NAMALWA (cell line): ENCODE data around the gene STAT5B.
A peak's percentile ranks its signal among the peaks of the same experiment; 100 is the strongest.

Source experiments
- DNase-seq: peaks from one replicate; pipeline ENCODE4 v3.0.0-alpha.2; 2015; ENCODE audit warnings: low spot score

The STAT5B gene

DNA sequence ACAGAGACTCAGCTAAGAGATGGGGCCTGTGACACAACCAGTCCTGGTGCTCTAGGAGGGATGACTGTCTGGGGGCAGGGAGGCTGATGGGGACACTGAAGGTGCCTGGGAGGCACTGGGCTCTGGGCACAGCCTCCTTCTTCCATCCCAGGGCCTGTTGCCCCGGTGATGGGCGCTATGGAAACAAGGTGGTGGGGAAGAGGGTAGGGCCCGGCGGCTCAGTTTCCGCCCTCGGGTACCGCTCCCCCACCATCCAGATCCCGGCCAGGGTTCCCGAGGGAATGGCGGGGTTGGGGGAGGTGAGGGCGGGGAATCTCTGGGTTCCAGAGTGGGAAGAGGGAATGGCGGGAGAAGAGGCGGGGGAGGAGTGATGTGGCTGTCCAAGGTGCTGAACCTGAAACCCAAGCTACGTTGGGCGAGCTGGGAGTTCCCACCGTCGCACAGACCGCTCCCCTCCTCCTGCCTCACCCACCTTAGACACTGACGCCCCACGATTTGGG is 96.2 kb downstream of the STAT5B start:
- peak; percentile 53 for DNase-seq

DNA sequence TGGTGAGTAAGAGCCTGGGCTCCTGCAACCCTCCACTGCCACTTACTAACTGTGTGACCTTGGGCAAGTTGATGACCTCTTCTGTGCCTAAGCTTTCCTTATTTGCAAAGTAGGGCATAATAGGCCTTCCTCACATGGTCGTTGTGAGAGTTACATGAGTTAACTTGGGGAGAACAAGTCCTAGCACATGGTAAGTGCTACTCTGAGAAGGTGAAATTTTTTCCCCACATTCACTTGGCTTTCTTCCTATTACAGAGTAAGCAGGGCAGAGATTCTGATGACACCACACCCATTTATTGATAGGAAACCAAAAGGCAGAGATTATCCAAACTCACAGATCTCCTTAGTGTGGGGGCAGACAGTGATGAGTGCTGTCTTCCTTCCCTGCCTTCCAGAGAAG is 96.9 kb downstream of the STAT5B start:
- DNase-seq: peak; percentile 42

DNA sequence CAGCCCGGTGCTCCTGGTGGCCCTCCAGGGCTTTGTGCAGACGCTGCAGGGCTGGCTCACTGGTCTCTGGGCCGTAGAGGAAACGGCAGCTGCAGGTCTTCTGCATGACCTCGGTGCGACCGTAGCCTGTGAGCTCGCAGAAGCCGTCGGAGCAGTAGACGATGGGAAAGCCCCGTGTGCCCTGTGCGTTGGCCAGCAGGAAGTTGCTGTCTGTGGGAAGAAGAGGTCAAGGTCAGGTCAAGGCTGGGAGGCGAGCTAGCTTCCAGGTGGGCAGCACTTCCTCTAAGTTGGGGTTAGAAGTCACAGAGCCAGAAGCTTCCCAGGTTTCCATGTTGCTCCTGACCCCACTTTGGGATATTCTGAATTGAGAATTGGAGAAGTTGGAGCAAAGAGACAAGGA is 97.4 kb downstream of the STAT5B start:
- peak; percentile 76 for DNase-seq

DNA sequence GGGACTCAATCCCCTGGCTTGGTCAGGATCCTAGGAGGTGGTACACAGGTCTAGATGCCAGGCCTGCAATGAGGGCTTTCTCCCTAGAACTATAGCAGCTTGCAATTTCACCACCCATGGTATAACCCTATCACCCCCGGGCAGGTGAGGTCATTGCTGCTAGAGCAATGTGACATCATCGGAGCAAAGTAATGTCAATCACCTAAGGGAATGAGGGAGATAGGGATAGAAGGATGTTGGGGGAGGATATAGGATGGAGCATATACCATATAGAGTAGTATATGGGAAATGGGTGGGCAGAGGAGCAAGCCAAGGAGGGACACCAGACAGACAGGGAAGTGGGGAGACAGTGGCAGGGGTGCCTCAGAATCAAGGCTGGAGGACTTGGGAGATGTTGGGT is 98.5 kb downstream of the STAT5B start:
- no peak for DNase-seq

DNA sequence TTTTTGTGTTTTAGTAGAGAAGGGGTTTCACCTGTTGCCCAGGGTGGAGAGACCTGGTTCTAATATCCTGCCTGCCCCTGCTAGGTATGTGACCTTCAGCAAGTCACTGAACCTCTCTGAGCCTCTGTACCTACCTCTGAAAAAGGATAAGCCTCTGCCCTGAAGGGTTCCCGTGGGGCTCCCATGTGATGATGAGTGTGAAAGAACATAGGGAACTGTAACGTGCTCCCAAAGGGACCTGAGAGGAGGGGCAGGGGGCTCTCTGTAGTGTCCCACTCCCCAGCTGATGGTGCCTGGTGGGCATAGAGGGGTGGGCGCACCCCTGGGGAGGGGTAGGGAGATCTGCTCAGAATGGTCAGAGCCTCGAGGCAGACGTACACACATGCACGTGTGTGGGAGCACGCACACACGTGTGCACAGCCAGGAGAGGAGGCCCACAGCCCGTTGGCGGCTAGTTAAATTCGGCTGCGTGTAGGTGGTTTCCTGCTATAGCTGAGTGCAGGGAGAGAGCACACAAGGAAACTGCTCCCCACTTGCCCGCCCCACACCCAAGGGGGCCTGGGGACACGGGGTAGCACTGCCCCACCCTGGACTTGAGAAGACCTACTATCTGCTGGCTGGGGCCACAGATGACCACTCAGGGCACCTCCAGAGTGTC is 101.9 kb downstream of the STAT5B start:
- DNase-seq: no peak

DNA sequence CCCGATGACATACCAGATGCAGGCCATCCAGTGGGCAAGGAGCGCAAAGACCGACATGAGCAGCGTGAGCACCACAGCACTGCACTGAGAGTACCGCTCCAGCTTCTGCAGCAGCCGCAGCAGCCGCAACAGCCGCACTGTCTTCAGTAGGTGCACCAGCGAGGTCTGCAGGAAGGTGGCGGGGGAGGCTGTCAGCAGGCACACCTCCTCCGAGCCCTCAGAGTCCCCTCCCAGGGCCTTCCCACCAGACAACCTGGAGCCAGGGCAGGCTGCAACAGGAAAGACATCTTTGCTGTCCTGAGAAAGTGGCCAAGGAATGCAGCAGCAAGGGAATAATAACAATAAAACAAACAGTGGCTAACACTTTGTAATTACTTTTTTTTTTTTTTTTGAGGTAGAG is 104.4 kb downstream of the STAT5B start:
- no peak for DNase-seq

DNA sequence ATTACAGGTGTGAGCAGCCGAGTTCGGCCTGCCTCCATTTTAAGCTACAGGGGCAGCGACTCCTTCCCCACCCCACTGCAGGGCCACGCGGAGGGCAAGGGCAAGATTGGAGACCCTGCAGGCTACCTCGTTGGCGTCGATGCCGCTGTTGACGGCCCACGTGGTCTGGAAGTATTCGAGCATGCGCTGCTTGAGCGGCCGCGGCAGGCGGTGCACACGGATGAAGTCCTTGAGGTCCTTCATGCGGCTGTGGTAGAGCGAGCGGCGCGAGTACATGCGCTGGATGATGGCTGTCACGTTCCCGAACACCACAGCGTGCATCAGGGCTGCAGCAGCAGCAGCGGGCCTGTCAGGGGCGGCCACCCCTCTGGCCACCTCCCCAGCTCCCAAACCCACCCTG is 106.8 kb downstream of the STAT5B start:
- DNase-seq: no peak

DNA sequence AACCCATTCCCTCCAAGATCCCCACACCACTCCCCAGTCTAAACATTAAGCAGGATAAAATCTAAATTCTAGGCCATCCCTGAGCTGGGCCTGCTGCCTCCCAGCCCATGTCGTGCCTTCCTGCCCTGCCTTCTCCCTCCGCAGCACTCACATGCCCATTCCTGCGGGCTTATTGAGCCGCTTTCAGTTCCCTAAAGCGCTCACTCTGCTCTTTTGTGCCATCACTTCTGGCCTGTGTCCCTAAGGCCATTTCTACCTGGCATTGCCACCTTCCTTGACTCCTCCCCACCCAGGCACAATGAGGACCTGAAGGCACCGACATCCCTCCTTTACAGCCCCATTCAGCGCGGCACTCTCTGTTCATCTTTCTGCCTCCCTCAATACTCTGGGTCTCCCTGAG is 108.4 kb downstream of the STAT5B start:
- DNase-seq: no peak

DNA sequence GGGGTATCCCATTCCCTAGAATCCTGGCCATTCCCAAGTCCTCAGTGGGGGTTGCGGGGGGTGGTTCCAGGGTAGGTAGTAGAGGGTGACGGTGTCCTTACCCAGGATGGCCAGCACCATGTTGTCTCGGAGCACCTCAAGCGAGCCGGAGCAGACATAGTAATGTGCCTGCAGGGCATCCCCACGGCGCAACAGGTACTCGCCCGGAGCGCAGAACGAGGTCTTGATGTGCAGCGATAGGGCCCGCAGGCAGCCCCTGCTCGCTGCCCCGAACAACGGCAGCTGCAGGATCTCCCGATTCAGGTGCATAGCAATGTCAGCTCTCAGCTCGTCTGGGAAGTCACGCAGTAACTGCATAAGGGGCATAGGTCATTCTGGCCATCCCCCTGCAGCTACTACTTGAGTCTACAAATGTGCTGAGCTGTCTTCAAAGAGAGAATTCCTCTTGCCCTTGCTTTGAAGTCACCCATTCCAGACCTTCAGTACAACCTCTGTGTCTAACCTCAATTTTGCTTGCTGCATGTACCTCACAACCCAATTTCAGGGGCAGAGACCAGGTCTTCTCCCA is 109.9 kb downstream of the STAT5B start:
- no peak for DNase-seq

DNA sequence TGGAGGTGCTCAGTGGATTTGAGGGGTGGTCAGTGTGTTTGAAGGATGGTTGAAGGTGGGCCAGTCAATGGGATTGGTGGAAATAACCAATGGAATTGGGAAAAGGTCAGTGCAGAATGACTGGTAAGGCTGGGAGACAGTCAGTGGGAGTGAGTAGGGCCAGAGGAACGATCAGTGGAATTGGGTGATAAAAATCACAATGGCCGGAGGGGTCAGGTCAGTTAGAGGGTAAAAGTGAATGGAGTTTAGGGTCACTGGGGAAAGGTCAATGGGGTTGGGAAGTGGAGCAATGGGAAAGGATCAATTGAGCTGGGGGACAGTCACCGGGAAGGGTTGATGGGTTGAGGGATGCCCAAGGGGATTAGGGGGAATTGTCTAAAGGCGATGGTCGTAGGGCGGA is 110.4 kb downstream of the STAT5B start:
- DNase-seq: no peak

DNA sequence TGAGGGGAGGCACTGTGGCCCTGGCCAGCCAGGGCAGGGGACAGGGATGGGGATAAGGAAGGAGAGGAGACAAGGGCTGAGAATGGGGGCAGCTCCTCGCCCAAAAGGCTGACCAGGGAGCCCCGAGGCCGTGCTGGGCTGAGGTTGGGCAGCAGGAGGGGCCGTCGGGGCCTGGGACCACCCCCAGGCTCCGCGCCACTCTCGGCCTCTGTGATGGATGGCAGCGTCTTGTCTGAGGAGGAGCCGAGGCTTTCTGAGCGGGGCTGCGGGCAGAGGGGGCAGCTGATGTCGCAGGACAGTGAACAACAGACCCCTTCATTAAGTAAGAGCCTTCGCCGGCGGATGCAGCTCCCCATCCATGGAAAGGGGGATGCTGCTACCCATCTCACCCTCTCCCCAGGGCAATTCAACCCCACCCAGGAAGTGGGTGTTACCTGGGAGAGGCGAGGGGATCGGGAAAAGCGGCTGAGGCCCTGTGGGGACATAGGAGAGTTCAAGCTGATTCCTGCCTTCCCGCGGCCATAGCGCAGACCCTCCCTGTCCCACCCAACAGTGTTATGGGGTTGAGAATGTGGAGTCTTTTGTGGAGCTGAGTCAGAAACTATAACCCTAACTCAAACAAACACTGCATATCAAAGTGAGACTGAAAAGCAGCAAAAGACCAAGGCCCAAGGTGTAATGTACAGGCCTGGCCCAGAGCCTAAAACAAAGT is 112.3 kb downstream of the STAT5B start:
- DNase-seq: no peak

DNA sequence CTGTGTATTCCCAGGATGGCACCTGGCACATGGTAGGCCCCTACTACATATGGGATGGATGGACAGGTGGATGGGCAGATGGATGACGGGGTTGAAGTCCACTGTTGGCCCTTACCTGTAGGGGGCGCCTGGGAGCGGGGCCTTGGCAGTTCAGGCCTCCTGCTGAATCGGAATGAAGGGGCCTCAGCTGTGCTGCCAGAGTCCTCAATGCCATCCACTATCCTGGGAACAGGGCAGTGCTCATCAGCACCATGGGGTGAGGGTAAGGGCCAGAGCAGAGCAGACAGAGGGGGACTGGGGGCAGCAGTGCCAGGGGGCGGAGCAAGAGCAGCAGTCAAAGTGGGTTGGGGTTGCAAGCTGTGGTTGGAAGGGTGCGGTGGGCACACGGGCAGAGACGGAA is 113.1 kb downstream of the STAT5B start:
- peak; percentile 56 for DNase-seq

DNA sequence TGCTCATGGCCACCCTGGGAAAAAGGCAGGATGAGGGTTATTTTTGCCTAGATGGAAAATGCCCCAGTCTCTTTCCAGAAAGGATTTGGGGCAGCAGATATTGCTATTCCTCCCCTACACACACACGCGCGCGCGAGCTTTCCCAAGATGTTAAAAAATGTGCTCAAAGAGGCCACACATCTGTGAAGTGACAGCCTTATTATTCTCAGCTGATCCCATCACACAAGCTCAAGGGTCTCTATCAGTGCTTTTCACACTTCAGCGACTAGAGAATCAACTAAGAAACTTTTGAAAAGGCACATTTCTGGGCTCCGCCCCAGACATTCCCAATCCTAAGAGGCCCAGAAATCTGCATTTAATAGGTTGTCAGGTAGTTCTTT is 115.7 kb downstream of the STAT5B start:
- no peak for DNase-seq

DNA sequence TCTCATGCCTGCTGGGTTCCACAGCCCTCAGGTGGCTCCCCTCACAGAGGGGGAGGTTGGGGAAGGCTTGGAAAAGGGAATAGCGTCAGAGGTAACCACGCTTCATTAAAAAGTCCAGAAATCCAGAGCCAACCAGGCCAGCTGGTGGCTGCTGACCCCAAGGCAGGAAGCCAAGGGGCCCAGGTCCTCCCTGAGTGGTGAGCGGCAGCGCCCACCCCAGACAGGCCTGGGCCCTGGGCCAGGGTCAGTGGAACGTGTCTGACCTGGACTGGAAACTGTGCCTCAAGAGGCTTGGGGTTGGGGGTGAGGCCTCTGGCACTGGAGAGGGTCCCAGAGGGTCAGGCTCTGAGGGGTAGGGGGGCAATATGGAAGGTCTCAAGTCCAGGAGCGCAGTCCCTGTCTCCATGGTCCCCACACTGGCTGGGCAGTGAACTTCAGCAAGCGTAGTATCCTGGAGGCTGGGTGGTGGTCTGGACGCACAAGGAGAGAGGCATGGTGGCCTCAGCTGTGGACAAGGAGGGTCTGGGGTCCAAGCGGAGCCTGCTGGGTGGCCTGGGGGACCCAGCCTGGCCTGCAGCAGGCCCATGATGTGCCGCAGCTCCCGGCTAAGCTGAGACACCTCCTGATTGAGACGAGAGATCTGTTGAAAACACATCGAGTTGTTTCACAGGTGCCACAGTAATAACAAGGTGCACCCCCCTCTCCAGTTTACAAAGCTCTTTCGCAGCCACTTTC is 116.2 kb downstream of the STAT5B start:
- no peak for DNase-seq

DNA sequence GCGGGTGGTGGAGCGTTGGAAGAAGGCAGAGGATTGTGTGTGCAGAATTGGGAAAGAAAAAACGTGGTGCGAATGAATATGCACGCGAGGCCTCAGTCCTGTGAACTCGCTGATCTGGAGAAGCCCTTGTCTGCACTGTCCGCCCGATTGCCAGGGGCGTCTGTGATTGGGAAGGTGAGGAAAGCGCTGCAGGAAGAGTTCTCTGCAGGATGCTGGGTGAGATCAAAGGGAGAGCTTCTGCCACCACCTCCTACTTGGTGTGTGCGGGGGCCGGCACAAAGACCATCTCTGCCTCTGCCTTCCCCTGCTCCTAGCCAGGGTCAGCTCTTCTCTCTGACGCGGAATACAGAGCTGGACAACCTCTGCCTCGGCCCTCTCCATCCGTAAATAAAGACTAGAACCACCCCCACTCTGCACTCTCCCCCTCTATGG is 120.6 kb downstream of the STAT5B start:
- no peak for DNase-seq

DNA sequence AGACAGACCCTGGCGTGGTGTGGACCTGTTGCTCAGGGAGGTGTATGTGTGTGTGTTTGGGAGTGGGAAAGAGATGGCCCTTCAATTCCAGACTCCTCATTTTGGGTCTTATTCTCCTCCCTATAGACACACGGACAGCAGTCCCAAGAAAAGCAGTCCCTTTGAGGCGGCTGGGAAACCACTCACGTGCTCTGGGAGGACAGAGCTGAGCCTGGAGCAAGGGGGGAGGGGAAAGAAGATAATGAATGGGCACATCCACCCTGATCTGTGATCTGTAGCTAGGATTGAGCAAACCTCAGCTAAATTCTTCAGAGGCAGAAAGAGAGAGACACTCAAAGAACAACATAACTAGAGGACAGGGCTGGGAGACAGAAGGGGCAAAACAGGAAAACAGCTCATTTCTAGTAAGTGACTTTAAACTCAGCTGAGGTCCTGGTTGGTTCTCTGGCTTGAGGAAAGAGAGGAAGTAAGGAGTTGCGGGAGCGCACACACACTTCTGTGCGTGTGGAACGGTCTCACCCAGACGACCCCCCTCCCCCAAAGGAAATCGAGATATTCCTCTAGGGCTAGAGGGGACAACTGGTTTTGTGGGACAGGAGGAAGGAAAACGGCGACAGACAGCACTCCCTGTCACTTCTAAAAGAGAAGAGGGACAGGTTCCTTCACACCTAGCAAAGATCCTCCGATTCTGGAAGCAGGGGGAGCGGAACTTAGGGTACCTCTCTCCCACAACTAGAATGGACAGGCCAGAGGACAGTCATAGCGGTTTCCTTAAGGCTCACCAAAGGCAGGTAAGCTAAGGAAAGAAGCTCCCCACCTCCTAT is 122.1 kb downstream of the STAT5B start:
- peak; percentile 43 for DNase-seq
